Measurements from ENCODE around the gene CALN1. TPM values are rescaled to one million over a fixed set of nuclear protein-coding genes. Genes with fewer than 3 reads are reported as not detected.
"Not testable (repeated sequence)": the region's sequence is repeated elsewhere in the genome, so short reads cannot be mapped to it uniquely, and the experiment has no call there.

The CALN1 gene
- total RNA-seq, 1 experiment from 2014 or later = not detected

DNA sequence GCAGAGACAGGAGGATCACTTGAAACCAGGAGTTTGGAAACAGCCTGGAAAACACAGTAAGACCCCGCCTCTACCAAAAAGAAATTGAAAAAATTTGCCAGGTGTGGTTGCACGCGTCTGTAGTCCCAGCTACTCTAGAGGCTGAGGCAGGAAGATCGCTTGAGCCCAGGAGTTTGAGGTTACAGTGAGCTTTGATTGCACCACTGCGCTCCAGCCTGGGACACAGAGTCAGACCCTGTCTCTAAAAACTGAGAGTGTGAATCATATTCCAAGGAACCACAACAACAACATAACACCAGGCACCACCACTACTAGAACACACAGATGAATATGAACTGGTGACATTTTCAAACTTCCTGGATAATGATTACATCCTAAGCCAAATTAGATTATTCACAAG lies 324.2 kb downstream of the CALN1 start:
- no peaks in the 10 kb centered on the region for H3K9me3 ChIP-seq (ENCODE audit: low read length)
- no peak for DNase-seq

DNA sequence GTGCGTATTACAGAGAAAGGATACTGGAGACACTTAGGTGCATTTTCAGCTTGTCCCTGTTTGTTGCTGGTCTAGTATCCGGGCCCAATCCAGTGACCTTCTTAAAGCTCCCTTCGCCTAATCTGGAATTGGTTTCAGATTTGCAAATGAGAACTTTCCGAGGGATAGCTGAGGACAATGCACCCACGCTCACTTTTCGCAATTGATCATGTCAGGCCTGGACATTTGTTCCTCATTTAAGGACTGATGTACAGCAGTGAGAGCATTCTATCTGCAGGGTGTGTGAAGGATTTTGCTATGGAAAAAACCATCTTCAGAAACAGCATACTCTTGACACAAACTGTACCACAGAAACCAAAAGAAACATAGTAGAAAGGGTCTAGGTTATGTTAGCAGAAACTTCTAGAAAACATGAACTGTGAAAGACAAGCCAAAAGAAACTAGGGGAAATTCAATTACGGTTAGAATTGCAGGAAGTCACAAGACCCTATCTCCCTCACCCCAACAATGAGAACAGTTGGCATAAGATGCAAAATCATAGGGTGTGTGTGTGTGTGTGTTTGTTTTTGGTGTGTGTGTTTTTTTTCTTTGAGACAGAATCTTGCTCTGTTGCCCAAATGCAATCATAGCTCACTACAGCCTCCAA lies 331.1 kb downstream of the CALN1 start:
- Histone ChIP-seq H3K9me3 (ENCODE audit: low read length) (no peaks in the 10 kb centered on the region), H2AFZ (ENCODE audit: low read length) (no peak overlapping the region), H3K4me1 (ENCODE audit: low read length) (no peaks in the 10 kb centered on the region), H3K27ac (ENCODE audit: low read length) (no peak overlapping the region), H3K4me2 (ENCODE audit: low read depth, low read length, poor library complexity, severe bottlenecking) (no peak overlapping the region), H3K4me3 (ENCODE audit: low read length) (no peak overlapping the region), H3K79me2 (ENCODE audit: low read length) (no peaks in the 10 kb centered on the region), H3K9me2 (replicated peaks; ENCODE audit: insufficient read depth, low read length) (no peaks in the 10 kb centered on the region), H4K20me1 (ENCODE audit: insufficient read depth, low read depth, low read length) (no peaks in the 10 kb centered on the region), H3K9ac (ENCODE audit: low read length) (no peak overlapping the region), H3K27me3 (ENCODE audit: low read length) (no peaks in the 10 kb centered on the region), H3K36me3 (ENCODE audit: insufficient read depth, low read length) (no peaks in the 10 kb centered on the region)
- no peak for DNase-seq

More for the DNA sequence above, 324.2 kb downstream of the CALN1 start:
- H3K36me3 ChIP-seq (ENCODE audit: insufficient read depth, low read length) = no peaks in the 10 kb centered on the region
- H3K9me2 ChIP-seq (replicated peaks; ENCODE audit: insufficient read depth, low read length) = no peaks in the 10 kb centered on the region
- no peaks in the 10 kb centered on the region for H3K27me3 ChIP-seq (ENCODE audit: low read length)
- no peaks in the 10 kb centered on the region for H3K79me2 ChIP-seq (ENCODE audit: low read length)
- no peaks in the 10 kb centered on the region for H3K4me1 ChIP-seq (ENCODE audit: low read length)
- no peak overlapping the region for H3K4me3 ChIP-seq (ENCODE audit: low read length)
- H3K27ac ChIP-seq (ENCODE audit: low read length) = no peak overlapping the region
- no peak overlapping the region for H3K4me2 ChIP-seq (ENCODE audit: low read depth, low read length, poor library complexity, severe bottlenecking)
- no peak overlapping the region for H3K9ac ChIP-seq (ENCODE audit: low read length)
- no peak overlapping the region for H2AFZ ChIP-seq (ENCODE audit: low read length)
- no peaks in the 10 kb centered on the region for H4K20me1 ChIP-seq (ENCODE audit: insufficient read depth, low read depth, low read length)

DNA sequence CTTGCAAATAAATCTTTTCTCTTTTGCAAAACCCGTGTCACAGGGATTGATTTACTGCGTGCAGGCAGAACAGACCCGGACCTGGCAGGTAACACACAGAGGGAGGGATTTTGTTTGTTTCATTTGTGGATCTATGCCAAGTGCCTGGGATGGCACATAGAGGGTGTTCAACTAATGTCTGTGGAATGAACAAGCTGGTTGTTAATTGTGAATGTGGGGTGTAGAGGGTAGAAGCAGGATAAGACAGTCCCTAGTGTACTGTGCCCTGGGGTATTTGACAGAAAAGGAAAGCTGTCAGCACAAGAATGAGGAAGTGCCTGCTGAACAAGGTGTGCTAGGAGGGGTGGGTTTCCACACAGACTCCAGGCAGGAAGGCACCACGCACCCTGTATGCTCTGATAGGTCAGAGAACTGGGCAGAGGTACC lies 331.8 kb downstream of the CALN1 start:
- Histone ChIP-seq H3K9ac (ENCODE audit: low read length) (no peak overlapping the region), H3K4me1 (ENCODE audit: low read length) (no peaks in the 10 kb centered on the region), H2AFZ (ENCODE audit: low read length) (no peak overlapping the region), H3K27ac (ENCODE audit: low read length) (no peak overlapping the region), H3K79me2 (ENCODE audit: low read length) (no peaks in the 10 kb centered on the region), H3K4me2 (ENCODE audit: low read depth, low read length, poor library complexity, severe bottlenecking) (no peak overlapping the region), H3K36me3 (ENCODE audit: insufficient read depth, low read length) (no peaks in the 10 kb centered on the region), H3K9me2 (replicated peaks; ENCODE audit: insufficient read depth, low read length) (no peaks in the 10 kb centered on the region), H3K4me3 (ENCODE audit: low read length) (no peak overlapping the region), H3K9me3 (ENCODE audit: low read length) (no peaks in the 10 kb centered on the region), H3K27me3 (ENCODE audit: low read length) (no peaks in the 10 kb centered on the region), H4K20me1 (ENCODE audit: insufficient read depth, low read depth, low read length) (no peaks in the 10 kb centered on the region)
- no peak for DNase-seq

DNA sequence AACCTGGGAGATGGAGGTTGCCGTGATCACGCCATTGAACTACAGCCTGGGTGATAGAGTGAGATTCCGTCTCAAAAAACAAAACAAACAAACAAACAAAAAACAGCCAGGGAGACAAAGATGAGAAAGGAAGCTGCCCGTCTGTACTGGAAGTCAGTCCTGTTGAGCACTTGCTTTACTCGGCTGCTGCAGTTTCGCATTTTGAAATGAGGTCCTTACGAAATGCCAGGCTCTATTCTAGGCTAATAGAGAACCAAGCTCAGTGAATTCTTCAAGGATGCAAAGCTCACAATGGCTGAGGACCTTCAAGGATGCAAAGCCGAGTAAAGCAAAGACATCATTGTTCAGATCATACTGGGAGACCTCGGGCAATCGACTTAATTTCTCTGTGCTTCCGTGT lies 333.3 kb downstream of the CALN1 start:
- no peak for DNase-seq
- Histone ChIP-seq H3K4me3 (ENCODE audit: low read length) (no peak overlapping the region), H4K20me1 (ENCODE audit: insufficient read depth, low read depth, low read length) (no peaks in the 10 kb centered on the region)

DNA sequence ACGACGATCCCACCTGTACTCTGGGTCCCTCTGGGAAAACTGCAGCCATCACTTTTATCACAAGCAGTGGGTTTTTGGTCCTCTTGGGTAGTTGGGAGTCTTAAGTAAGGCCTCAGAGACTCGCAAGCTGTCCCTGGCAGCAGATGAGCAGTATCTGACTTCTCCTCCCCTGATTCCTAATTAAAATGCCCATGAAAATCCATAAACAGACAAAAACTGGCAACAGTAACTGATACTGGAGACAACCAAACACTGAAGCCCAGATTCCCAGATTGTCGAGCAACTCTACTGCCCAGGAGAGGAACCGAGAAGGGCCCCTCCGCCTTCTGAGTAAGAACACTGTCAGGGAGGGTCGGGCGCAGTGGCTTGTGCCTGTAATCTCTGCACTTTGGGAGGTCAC lies 333.8 kb downstream of the CALN1 start:
- no peaks in the 10 kb centered on the region for H4K20me1 ChIP-seq (ENCODE audit: insufficient read depth, low read depth, low read length)
- no peaks in the 10 kb centered on the region for H3K9me2 ChIP-seq (replicated peaks; ENCODE audit: insufficient read depth, low read length)
- H3K9ac ChIP-seq (ENCODE audit: low read length) = no peak overlapping the region
- H3K9me3 ChIP-seq (ENCODE audit: low read length) = no peaks in the 10 kb centered on the region
- no peak overlapping the region for H2AFZ ChIP-seq (ENCODE audit: low read length)
- no peaks in the 10 kb centered on the region for H3K36me3 ChIP-seq (ENCODE audit: insufficient read depth, low read length)
- no peak for DNase-seq
- no peaks in the 10 kb centered on the region for H3K27me3 ChIP-seq (ENCODE audit: low read length)
- H3K4me1 ChIP-seq (ENCODE audit: low read length) = no peaks in the 10 kb centered on the region
- H3K4me2 ChIP-seq (ENCODE audit: low read depth, low read length, poor library complexity, severe bottlenecking) = no peak overlapping the region
- H3K27ac ChIP-seq (ENCODE audit: low read length) = no peak overlapping the region
- no peaks in the 10 kb centered on the region for H3K79me2 ChIP-seq (ENCODE audit: low read length)
- no peak overlapping the region for H3K4me3 ChIP-seq (ENCODE audit: low read length)

More for the DNA sequence above, 333.3 kb downstream of the CALN1 start:
- no peak overlapping the region for H2AFZ ChIP-seq (ENCODE audit: low read length)
- no peak overlapping the region for H3K9ac ChIP-seq (ENCODE audit: low read length)
- H3K4me1 ChIP-seq (ENCODE audit: low read length) = no peaks in the 10 kb centered on the region
- no peak overlapping the region for H3K27ac ChIP-seq (ENCODE audit: low read length)
- no peak overlapping the region for H3K4me2 ChIP-seq (ENCODE audit: low read depth, low read length, poor library complexity, severe bottlenecking)
- H3K36me3 ChIP-seq (ENCODE audit: insufficient read depth, low read length) = no peaks in the 10 kb centered on the region
- no peaks in the 10 kb centered on the region for H3K9me2 ChIP-seq (replicated peaks; ENCODE audit: insufficient read depth, low read length)
- no peaks in the 10 kb centered on the region for H3K79me2 ChIP-seq (ENCODE audit: low read length)
- H3K9me3 ChIP-seq (ENCODE audit: low read length) = no peaks in the 10 kb centered on the region
- no peaks in the 10 kb centered on the region for H3K27me3 ChIP-seq (ENCODE audit: low read length)

DNA sequence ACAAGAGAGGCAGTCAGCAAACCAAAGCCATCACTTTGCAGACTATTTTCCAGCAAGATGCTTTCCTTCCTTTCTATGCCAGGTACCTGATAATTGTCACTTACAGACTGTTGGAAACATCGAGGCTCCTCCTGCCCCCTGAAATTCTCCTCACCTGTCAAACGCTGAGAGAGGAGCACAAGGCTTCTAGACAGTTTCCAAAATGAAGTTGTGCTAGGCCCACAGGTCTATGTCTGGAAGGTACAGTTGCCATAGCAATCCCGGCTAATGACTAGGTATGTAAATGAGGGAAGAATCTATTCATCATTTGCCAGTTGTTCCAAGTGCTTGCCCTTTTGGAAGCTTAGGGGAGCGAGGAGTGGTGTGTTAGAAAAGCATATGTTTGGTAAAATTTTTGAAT lies 334.4 kb downstream of the CALN1 start:
- H3K9me3 ChIP-seq (ENCODE audit: low read length) = no peaks in the 10 kb centered on the region
- H3K79me2 ChIP-seq (ENCODE audit: low read length) = no peaks in the 10 kb centered on the region
- no peaks in the 10 kb centered on the region for H3K9me2 ChIP-seq (replicated peaks; ENCODE audit: insufficient read depth, low read length)
- H3K27me3 ChIP-seq (ENCODE audit: low read length) = no peaks in the 10 kb centered on the region
- H4K20me1 ChIP-seq (ENCODE audit: insufficient read depth, low read depth, low read length) = no peaks in the 10 kb centered on the region
- no peak overlapping the region for H3K9ac ChIP-seq (ENCODE audit: low read length)
- no peak overlapping the region for H3K27ac ChIP-seq (ENCODE audit: low read length)
- no peaks in the 10 kb centered on the region for H3K4me1 ChIP-seq (ENCODE audit: low read length)
- H3K4me2 ChIP-seq (ENCODE audit: low read depth, low read length, poor library complexity, severe bottlenecking) = no peak overlapping the region
- DNase-seq = no peak
- H3K36me3 ChIP-seq (ENCODE audit: insufficient read depth, low read length) = no peaks in the 10 kb centered on the region
- H2AFZ ChIP-seq (ENCODE audit: low read length) = no peak overlapping the region
- no peak overlapping the region for H3K4me3 ChIP-seq (ENCODE audit: low read length)

DNA sequence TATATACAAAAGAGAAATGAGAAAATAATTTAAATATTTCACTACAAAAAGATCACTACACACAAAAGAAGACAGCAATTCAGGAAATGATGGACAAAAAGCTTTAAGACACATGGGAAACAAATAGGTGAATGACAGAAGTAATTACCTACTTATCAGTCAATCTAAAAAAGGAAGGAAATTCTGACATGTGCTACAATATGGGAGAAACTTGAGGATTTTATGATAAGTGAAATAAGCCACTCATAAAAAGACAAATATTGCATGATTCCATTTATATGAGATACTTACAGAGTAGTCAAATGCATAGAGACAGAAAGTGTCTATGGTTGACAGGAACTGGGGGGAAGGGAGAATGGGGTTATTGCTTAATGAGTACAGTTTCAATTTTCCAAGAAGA lies 339.2 kb downstream of the CALN1 start:
- Histone ChIP-seq H3K27me3 (ENCODE audit: low read length) (no peaks in the 10 kb centered on the region), H2AFZ (ENCODE audit: low read length) (no peak overlapping the region), H3K9me3 (ENCODE audit: low read length) (no peaks in the 10 kb centered on the region), H4K20me1 (ENCODE audit: insufficient read depth, low read depth, low read length) (no peaks in the 10 kb centered on the region), H3K9ac (ENCODE audit: low read length) (no peak overlapping the region), H3K27ac (ENCODE audit: low read length) (no peak overlapping the region), H3K36me3 (ENCODE audit: insufficient read depth, low read length) (no peaks in the 10 kb centered on the region), H3K79me2 (ENCODE audit: low read length) (no peaks in the 10 kb centered on the region), H3K4me1 (ENCODE audit: low read length) (no peaks in the 10 kb centered on the region), H3K4me3 (ENCODE audit: low read length) (no peak overlapping the region), H3K4me2 (ENCODE audit: low read depth, low read length, poor library complexity, severe bottlenecking) (no peak overlapping the region), H3K9me2 (replicated peaks; ENCODE audit: insufficient read depth, low read length) (no peaks in the 10 kb centered on the region)
- no peak for DNase-seq

DNA sequence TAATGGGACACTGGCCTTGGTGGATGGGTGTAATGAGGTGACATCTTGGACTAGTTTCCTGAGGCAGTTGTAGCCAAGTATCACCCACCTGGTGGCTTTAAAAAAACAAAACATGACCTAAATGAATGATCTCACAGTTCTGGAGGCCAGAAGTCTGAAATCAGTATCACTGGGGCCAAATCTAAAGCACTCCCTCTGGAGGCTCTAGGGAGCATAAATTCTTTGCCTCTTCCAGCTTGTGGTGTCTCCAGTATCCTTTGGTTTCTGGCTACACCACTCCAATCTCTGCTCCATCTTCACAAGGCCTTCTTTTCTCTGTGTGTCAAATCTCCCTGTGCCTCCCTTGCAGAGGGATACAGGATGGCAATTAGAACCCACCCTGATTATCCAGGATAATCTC lies 342.9 kb downstream of the CALN1 start:
- Histone ChIP-seq H3K4me3 (ENCODE audit: low read length) (no peak overlapping the region), H3K4me2 (ENCODE audit: low read depth, low read length, poor library complexity, severe bottlenecking) (no peak overlapping the region), H3K9me3 (ENCODE audit: low read length) (no peaks in the 10 kb centered on the region), H3K79me2 (ENCODE audit: low read length) (no peaks in the 10 kb centered on the region), H3K27me3 (ENCODE audit: low read length) (no peaks in the 10 kb centered on the region), H3K36me3 (ENCODE audit: insufficient read depth, low read length) (no peaks in the 10 kb centered on the region), H3K27ac (ENCODE audit: low read length) (no peak overlapping the region), H3K9me2 (replicated peaks; ENCODE audit: insufficient read depth, low read length) (no peaks in the 10 kb centered on the region), H3K4me1 (ENCODE audit: low read length) (no peaks in the 10 kb centered on the region), H4K20me1 (ENCODE audit: insufficient read depth, low read depth, low read length) (no peaks in the 10 kb centered on the region), H2AFZ (ENCODE audit: low read length) (no peak overlapping the region), H3K9ac (ENCODE audit: low read length) (no peak overlapping the region)
- no peak for DNase-seq

DNA sequence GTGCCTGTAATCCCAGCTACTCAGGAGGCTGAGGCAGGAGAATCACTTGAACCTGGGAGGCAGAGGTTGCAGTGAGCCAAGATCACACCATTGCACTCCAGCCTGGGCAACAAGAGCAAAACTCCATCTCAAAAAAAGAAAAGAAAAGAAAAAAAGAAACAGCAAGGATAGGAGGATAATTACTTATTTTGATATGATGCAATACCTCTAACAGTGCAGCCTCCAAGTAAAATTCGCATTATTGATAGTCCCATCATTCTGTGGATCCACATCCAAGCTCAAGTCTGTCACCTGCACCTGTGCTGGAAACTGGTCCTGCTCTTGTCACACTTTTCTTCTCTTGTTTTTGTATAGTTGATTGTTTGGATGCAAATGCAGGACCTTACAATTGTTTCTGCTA lies 346.4 kb downstream of the CALN1 start:
- H3K27me3 ChIP-seq (ENCODE audit: low read length); H3K4me1 ChIP-seq (ENCODE audit: low read length); DNase-seq; H2AFZ ChIP-seq (ENCODE audit: low read length); H3K79me2 ChIP-seq (ENCODE audit: low read length); H3K9me2 ChIP-seq (replicated peaks; ENCODE audit: insufficient read depth, low read length); H3K27ac ChIP-seq (ENCODE audit: low read length); H3K9ac ChIP-seq (ENCODE audit: low read length); H3K9me3 ChIP-seq (ENCODE audit: low read length); H3K4me3 ChIP-seq (ENCODE audit: low read length); H4K20me1 ChIP-seq (ENCODE audit: insufficient read depth, low read depth, low read length); H3K36me3 ChIP-seq (ENCODE audit: insufficient read depth, low read length); H3K4me2 ChIP-seq (ENCODE audit: low read depth, low read length, poor library complexity, severe bottlenecking): not testable (repeated sequence)
